Thyroid gland (tissue), 4 donors: Measurements from ENCODE around the gene MAP1B. TPM values are rescaled to one million over a fixed set of nuclear protein-coding genes. Genes with fewer than 3 reads are reported as not detected.
"Not testable (repeated sequence)": the region's sequence is repeated elsewhere in the genome, so short reads cannot be mapped to it uniquely, and the experiment has no call there.

Experiments used
- DNase-seq, 2 donors: peaks; one replicate each; pipeline ENCODE4 v3.0.0-alpha.2; 2019
- H3K27ac ChIP-seq, 3 donors: fragments of 200-600 bp; sonication (generic); 1 replicate in 2 of 3; 2 replicates in 1 of 3; pipeline ENCODE4 v1.5.1; 2016 to 2019; ENCODE audit warnings: mild to moderate bottlenecking in 1 of 3, moderate library complexity in 1 of 3
- H3K27me3 ChIP-seq: fragments of 200-600 bp; sonication (generic); one replicate; pipeline ENCODE4 v1.5.1; 2019
- H3K36me3 ChIP-seq, 2 donors: fragments of 200-600 bp; sonication (generic); one replicate each; pipeline ENCODE4 v1.5.1; 2016 to 2019
- H3K4me1 ChIP-seq, 2 donors: fragments of 200-600 bp; sonication (generic); one replicate each; pipeline ENCODE4 v1.5.1; 2017 to 2019
- H3K4me3 ChIP-seq, 3 donors: fragments of 200-600 bp; sonication (generic); replicated peaks in 1 of 3; 1 replicate in 2 of 3; 2 replicates in 1 of 3; pipeline ENCODE4 v1.5.1; 2016; ENCODE audit warnings: mild to moderate bottlenecking in 1 of 3
- H3K9me3 ChIP-seq: fragments of 200-600 bp; sonication (generic); one replicate; pipeline ENCODE4 v1.5.1; 2017
- POLR2A ChIP-seq, 2 donors: fragments of 450-650 bp; IDR thresholded peaks; one replicate each; pipeline ENCODE4 v1.6.1; 2017; ENCODE audit warnings: antibody characterized with exemption in 2 of 2, mild to moderate bottlenecking in 2 of 2, moderate library complexity in 1 of 2
- WGBS, 2 donors: methylation state at CpG; one replicate each; pipeline ENCODE4 v1.1.5; 2017; 5-methylcytosine and 5-hydroxymethylcytosine counted together
- intact Hi-C: fragments of 100-400 bp; cut with DNase I; formaldehyde crosslinking; loops from one replicate; pipeline ENCODE4 v1.15.1; 2023
- total RNA-seq, 4 donors: library from RNA; depleted of rRNA; stranded (reverse); fragments of >200 nt; gene quantifications; one replicate each; pipeline ENCODE4 v1.2.3, GENCODE V29; 2016
- TF ChIP-seq, protein P1 (sequence below), 6 experiments: fragments of 200-600 bp in 3 of 6; fragments of 450-650 bp in 3 of 6; sonication (generic) in 3 of 6; IDR thresholded peaks; one replicate each; pipeline ENCODE4 v1.5.1; 2016 to 2019; ENCODE audit warnings: antibody characterized with exemption in 6 of 6, mild to moderate bottlenecking in 2 of 6, inconsistent platforms in 1 of 6, moderate library complexity in 1 of 6

MAP1B gene
- total RNA-seq, 4 donors from 2014 or later = 40.3 to 94.9 (median 56.3) TPM

DNA sequence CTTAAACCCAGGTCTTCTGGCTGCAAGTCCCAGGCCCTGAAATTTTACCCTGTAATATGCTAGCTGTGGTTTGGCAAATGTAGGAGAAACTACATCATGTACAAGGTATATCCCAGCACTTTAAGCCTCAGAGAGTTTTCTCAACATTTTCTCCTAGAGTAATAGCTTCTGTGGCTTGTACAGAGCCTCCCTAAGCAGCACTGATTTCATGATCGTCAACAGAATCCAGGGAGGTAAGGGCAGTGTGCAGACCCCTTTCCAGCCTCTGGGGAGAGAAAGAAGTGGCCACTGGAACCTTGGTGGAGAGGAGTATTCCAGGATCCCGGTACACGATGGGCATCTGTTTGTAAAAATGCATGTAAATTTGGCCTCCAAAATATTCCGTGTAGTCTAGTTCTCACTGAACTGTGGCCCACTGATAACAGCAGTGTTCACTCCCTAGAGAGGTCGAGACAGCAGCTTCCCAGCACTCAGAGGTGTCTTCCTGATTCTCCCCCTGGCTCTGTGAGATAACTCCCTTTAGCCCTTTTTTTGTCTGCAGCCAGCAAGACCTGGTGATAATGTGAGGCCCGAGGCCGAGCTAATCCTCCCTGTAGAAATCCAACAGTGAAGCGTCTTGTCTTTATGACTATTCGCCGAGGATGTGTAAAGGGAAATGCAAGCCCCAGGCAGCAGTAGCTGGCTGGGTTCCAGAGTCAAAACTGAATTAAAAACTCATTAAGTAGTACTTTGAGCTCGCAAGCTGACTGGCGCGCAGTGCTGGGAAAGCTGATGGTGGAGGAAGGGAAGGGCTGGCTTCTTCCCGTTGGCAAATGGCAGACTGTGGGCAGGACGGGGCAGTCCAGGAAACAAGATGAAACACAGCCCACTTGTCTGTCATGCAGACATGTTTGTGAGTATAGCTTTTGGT lies 59.0 kb downstream of the MAP1B start:
- peak; percentile 10 to 11 for DNase-seq
- H3K27ac ChIP-seq = peak overlapping the region in 2 of 3 donors; percentile 6 to 57
- no peak overlapping the region for H3K4me3 ChIP-seq
- no peaks in the 10 kb centered on the region for H3K9me3 ChIP-seq
- intact Hi-C loops = no loop called here
- TF ChIP-seq, protein P1, sequence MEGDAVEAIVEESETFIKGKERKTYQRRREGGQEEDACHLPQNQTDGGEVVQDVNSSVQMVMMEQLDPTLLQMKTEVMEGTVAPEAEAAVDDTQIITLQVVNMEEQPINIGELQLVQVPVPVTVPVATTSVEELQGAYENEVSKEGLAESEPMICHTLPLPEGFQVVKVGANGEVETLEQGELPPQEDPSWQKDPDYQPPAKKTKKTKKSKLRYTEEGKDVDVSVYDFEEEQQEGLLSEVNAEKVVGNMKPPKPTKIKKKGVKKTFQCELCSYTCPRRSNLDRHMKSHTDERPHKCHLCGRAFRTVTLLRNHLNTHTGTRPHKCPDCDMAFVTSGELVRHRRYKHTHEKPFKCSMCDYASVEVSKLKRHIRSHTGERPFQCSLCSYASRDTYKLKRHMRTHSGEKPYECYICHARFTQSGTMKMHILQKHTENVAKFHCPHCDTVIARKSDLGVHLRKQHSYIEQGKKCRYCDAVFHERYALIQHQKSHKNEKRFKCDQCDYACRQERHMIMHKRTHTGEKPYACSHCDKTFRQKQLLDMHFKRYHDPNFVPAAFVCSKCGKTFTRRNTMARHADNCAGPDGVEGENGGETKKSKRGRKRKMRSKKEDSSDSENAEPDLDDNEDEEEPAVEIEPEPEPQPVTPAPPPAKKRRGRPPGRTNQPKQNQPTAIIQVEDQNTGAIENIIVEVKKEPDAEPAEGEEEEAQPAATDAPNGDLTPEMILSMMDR (IDR thresholded peaks at IDR 0.05) = no peak
- no peak for TF ChIP-seq POLR2A (IDR thresholded peaks at IDR 0.05)
- 49 to 54% methylated on average over 15 of the region's 15 CpGs for WGBS, 2 donors
- H3K27me3 ChIP-seq = no peaks in the 10 kb centered on the region
- H3K36me3 ChIP-seq = no peaks in the 10 kb centered on the region
- H3K4me1 ChIP-seq = peaks cover 0 to 5% of the 10 kb centered on the region in 2 donors

GRCh38 chr5:72167257-72167656 lies 60.0 kb downstream of the MAP1B start:
- H3K4me1 ChIP-seq = peaks cover 0 to 5% of the 10 kb centered on the region in 2 donors
- 92 to 98% methylated on average over 1 of the region's 1 CpG for WGBS, 2 donors

DNA sequence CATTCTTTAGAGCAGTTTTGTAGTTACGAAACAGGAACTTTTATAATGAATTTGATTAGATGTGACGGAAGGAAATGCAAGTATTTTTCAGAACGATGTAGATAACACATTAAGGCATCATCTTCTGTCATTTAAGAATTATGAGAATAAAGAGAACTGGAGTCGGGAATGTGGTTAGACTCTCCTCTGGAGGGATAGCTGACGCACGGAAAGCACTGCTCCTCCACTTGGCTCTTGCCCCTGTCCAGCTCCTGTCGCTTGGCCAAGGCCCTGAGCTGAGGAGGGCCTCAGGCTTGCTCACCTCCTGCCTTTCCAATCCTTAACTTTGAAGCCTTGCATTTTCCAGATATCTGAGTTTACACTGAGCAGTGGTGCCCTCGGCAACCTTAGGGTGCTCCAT lies 60.5 kb downstream of the MAP1B start:
- 68 to 77% methylated on average over 8 of the region's 8 CpGs for WGBS, 2 donors
- Histone ChIP-seq H3K4me1 (peaks cover 0 to 5% of the 10 kb centered on the region in 2 donors), H3K27ac (peak overlapping the region in 1 of 3 donors; percentile 23), H3K27me3 (no peaks in the 10 kb centered on the region), H3K4me3 (no peak overlapping the region), H3K36me3 (no peaks in the 10 kb centered on the region), H3K9me3 (no peaks in the 10 kb centered on the region)
- no peak for TF ChIP-seq POLR2A (IDR thresholded peaks at IDR 0.05)
- TF ChIP-seq, protein P1 (IDR thresholded peaks at IDR 0.05) = no peak
- intact Hi-C loops = no loop called here
- no peak for DNase-seq

More at GRCh38 chr5:72167257-72167656, 60.0 kb downstream of the MAP1B start:
- DNase-seq = no peak
- Histone ChIP-seq H3K36me3 (no peaks in the 10 kb centered on the region), H3K4me3 (no peak overlapping the region), H3K9me3 (no peaks in the 10 kb centered on the region), H3K27me3 (no peaks in the 10 kb centered on the region), H3K27ac (no peak overlapping the region)
- no peak for TF ChIP-seq POLR2A (IDR thresholded peaks at IDR 0.05)
- TF ChIP-seq, protein P1 (IDR thresholded peaks at IDR 0.05) = no peak
- intact Hi-C loops = no loop called here

DNA sequence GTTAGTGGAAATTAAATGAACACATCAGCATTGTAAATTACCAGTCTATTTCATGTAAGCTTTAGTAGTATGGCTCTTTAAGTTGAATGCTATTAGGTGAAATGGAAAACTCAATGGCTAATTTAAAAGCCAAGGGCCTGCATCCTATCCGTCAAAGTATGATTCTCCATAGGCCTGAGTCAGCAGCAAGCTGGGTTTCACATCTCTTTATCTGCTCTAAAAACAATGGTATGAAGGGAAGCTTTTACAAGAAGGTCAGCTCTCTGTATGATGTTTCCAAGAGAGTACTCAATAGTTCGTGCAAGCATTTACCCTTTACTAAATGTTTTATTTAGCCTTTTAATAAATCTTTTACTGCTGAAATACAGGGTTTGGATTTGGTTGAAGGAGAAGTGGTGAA lies 62.8 kb downstream of the MAP1B start:
- intact Hi-C loops = no loop called here
- TF ChIP-seq POLR2A (IDR thresholded peaks at IDR 0.05) = no peak
- Histone ChIP-seq H3K27me3 (no peaks in the 10 kb centered on the region), H3K36me3 (no peaks in the 10 kb centered on the region), H3K4me1 (peaks cover 0 to 5% of the 10 kb centered on the region in 2 donors), H3K27ac (no peak overlapping the region), H3K9me3 (no peaks in the 10 kb centered on the region), H3K4me3 (no peak overlapping the region)
- no peak for DNase-seq
- 55 to 66% methylated on average over 2 of the region's 2 CpGs for WGBS, 2 donors

GRCh38 chr5:72171181-72171580 lies 63.9 kb downstream of the MAP1B start:
- H3K36me3 ChIP-seq, H3K4me3 ChIP-seq, H3K9me3 ChIP-seq, DNase-seq, H3K27me3 ChIP-seq, H3K27ac ChIP-seq, intact Hi-C loops, H3K4me1 ChIP-seq: not testable (repeated sequence)
- WGBS, 2 donors = 93 to 94% methylated on average over 3 of the region's 3 CpGs

DNA sequence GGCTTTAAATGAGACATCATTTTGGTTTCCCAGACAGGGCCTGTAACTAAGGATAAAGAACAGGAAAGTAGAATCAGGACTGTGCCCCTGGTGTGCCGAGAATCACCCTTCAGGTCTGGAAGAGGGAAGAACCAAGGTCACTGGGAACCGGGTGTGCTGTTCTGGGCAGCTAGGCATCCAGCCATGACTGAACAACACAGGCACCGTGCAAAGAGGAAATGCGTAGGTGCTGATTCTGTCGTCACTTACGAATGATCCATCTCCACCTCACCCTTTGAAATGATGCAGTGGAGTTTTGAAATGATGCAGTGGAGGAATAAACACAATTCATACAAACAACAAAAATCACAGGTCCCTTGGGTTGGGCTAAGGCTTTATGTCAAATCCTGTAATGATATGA lies 64.4 kb downstream of the MAP1B start:
- 83 to 92% methylated on average over 6 of the region's 6 CpGs for WGBS, 2 donors
- intact Hi-C loops = no loop called here
- peaks cover 0 to 5% of the 10 kb centered on the region in 2 donors for H3K4me1 ChIP-seq

More for the DNA sequence above, 64.4 kb downstream of the MAP1B start:
- Histone ChIP-seq H3K27me3 (no peaks in the 10 kb centered on the region), H3K4me3 (no peak overlapping the region), H3K27ac (no peak overlapping the region), H3K9me3 (no peaks in the 10 kb centered on the region), H3K36me3 (no peaks in the 10 kb centered on the region)
- TF ChIP-seq POLR2A (IDR thresholded peaks at IDR 0.05) = no peak
- no peak for DNase-seq
